Esophagus mucosa (tissue), 1 donor: ENCODE results near the gene LTBP4. TPM values are rescaled to one million over a fixed set of nuclear protein-coding genes. Genes with fewer than 3 reads are reported as not detected.
"Not testable (repeated sequence)": the region's sequence is repeated elsewhere in the genome, so short reads cannot be mapped to it uniquely, and the experiment has no call there.

ENCODE experiments used
- ATAC-seq: fragments of 200-7000 bp; cut with Tn5 transposase; one replicate; pipeline ENCODE4 v1.9.1; 2020
- total RNA-seq: library from RNA; stranded (reverse); gene quantifications from one replicate; pipeline ENCODE4 v1.2.4, GENCODE V29; 2023
- donor health status: DM: yes; HTN: yes; CAD: no.

The LTBP4 gene
- 68.1 TPM for total RNA-seq

GRCh38 chr19:40601134-40601974 is at the start of gene LTBP4:
LTBP4 (plus strand) TSS chr19:40601369; CDS start chr19:40601388, 19 bp downstream.
- ATAC-seq: no peak

GRCh38 chr19:40552848-40553247 is 48.3 kb upstream of the LTBP4 start:
- no peak for ATAC-seq

- peak; percentile 56 for ATAC-seq
Measured at GRCh38 chr19:40553885-40554857, 47.0 kb upstream of the LTBP4 start.

- no peak for ATAC-seq
Measured at GRCh38 chr19:40555978-40556689, 45.0 kb upstream of the LTBP4 start.

- no peak for ATAC-seq
Measured at GRCh38 chr19:40556953-40557530, 44.1 kb upstream of the LTBP4 start.

- ATAC-seq: no peak
Measured at GRCh38 chr19:40559394-40559793, 41.8 kb upstream of the LTBP4 start.

- ATAC-seq: no peak
Measured at GRCh38 chr19:40560092-40560507, 41.1 kb upstream of the LTBP4 start.

GRCh38 chr19:40561947-40562346 is 39.2 kb upstream of the LTBP4 start:
- no peak for ATAC-seq

- ATAC-seq: not testable (repeated sequence)
Measured at GRCh38 chr19:40564535-40564934, 36.6 kb upstream of the LTBP4 start.

GRCh38 chr19:40565355-40565754 is 35.8 kb upstream of the LTBP4 start:
- no peak for ATAC-seq

GRCh38 chr19:40565910-40566495 is 35.2 kb upstream of the LTBP4 start:
- ATAC-seq: no peak

- ATAC-seq: no peak
Measured at GRCh38 chr19:40567040-40567749, 34.0 kb upstream of the LTBP4 start.

GRCh38 chr19:40567750-40568494 is 33.2 kb upstream of the LTBP4 start:
- ATAC-seq: no peak

- peak; percentile 98 for ATAC-seq
Measured at GRCh38 chr19:40570313-40571004, 30.7 kb upstream of the LTBP4 start.

GRCh38 chr19:40571005-40571318 is 30.2 kb upstream of the LTBP4 start:
- no peak for ATAC-seq

GRCh38 chr19:40571831-40572495 is 29.2 kb upstream of the LTBP4 start:
- ATAC-seq: no peak

- ATAC-seq: no peak
Measured at GRCh38 chr19:40575326-40575725, 25.8 kb upstream of the LTBP4 start.

- peak; percentile 17 for ATAC-seq
Measured at GRCh38 chr19:40576151-40576584, 25.0 kb upstream of the LTBP4 start.
